Measurements from ENCODE around the gene ZBTB21.

ZBTB21 gene

DNA sequence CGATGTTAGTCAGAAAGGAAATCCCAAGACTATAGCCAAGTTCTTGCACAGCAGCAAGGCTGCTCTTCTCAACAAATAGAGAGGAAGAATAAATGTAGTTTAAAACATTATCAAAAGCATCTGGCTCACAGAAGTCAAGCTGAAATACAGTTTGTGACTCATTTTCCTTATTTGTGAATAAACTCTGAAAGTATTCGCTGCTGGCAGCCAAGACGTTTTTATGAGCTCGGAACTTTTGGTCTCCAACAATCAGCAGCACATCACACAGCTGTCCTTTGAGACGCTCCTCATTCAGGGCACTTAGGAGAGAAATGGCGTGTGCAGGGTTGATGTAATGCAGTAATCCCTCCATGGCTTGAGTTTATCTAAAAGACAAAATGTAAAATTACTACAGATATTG is 16.4 kb downstream of the ZBTB21 start:
- Histone ChIP-seq H3K36me3 (ENCODE audit: control insufficient read depth, insufficient read depth, low read length) (peaks cover 2% of the 10 kb centered on the region; the same call in 1 of the 2 replicates), H3K4me3 (ENCODE audit: low read length) (no peak overlapping the region), H3K27me3 (ENCODE audit: control insufficient read depth, insufficient read depth, low read length) (no peaks in the 10 kb centered on the region), H3K4me1 (ENCODE audit: control insufficient read depth, insufficient read depth, low read length) (no peaks in the 10 kb centered on the region), H3K9me3 (ENCODE audit: control insufficient read depth, insufficient read depth, low read length) (no peaks in the 10 kb centered on the region), H3K27ac (ENCODE audit: low read length) (no peak overlapping the region)
- no CpG with 5 or more reads among the region's 6 CpGs for WGBS (ENCODE audit: insufficient coverage, insufficient read length)
- no peak for DNase-seq (ENCODE audit: low read depth, low spot score)

DNA sequence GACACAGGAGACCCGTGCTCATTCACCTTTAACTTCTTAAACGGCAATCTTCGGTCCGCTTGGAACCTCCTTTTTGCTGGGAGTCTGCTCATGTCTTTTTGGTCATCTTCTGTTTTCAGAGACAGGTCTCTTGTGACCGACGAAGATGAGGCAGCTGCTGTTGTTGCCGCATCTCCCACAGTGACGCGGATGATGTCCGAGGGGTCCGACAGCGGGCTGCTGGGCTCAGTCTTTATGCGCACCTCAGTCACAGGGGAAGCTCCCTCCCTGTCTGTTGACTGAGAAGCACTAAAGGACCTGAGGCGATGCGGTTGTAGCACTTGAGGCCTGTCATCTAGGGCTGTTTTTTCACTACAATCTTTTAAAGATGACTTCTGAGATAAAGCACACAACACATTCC is 17.6 kb downstream of the ZBTB21 start:
- Histone ChIP-seq H3K36me3 (ENCODE audit: control insufficient read depth, insufficient read depth, low read length) (peaks cover 2% of the 10 kb centered on the region; the same call in 1 of the 2 replicates), H3K27me3 (ENCODE audit: control insufficient read depth, insufficient read depth, low read length) (no peaks in the 10 kb centered on the region), H3K4me3 (ENCODE audit: low read length) (no peak overlapping the region), H3K4me1 (ENCODE audit: control insufficient read depth, insufficient read depth, low read length) (no peaks in the 10 kb centered on the region), H3K9me3 (ENCODE audit: control insufficient read depth, insufficient read depth, low read length) (no peaks in the 10 kb centered on the region), H3K27ac (ENCODE audit: low read length) (no peak overlapping the region)
- WGBS (ENCODE audit: insufficient coverage, insufficient read length) = no CpG with 5 or more reads among the region's 15 CpGs
- no peak for DNase-seq (ENCODE audit: low read depth, low spot score)

DNA sequence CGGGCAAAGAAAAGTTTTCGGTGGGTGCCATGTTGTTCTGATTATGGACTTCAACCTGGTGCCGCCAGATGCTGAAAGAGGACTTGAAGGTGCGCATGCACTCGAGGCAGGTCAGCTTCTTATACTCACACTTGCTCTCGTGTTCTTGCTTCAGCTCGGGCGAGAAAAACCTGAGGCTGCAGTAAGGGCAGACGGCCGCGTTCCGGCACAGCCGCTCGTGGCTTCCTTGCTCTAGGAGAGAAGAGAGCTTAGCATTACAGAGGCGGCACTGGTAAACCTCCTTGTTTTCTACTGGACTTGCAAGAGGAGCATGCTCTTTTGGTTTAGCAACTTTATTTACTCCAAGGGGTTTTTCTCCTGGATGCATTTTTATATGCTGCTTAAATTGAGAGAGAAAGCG is 18.5 kb downstream of the ZBTB21 start:
- Histone ChIP-seq H3K4me1 (ENCODE audit: control insufficient read depth, insufficient read depth, low read length) (no peaks in the 10 kb centered on the region), H3K4me3 (ENCODE audit: low read length) (no peak overlapping the region), H3K36me3 (ENCODE audit: control insufficient read depth, insufficient read depth, low read length) (peaks cover 2% of the 10 kb centered on the region; the same call in 1 of the 2 replicates), H3K27me3 (ENCODE audit: control insufficient read depth, insufficient read depth, low read length) (no peaks in the 10 kb centered on the region), H3K27ac (ENCODE audit: low read length) (no peak overlapping the region), H3K9me3 (ENCODE audit: control insufficient read depth, insufficient read depth, low read length) (no peaks in the 10 kb centered on the region)
- WGBS (ENCODE audit: insufficient coverage, insufficient read length) = no CpG with 5 or more reads among the region's 16 CpGs
- DNase-seq (ENCODE audit: low read depth, low spot score) = no peak

DNA sequence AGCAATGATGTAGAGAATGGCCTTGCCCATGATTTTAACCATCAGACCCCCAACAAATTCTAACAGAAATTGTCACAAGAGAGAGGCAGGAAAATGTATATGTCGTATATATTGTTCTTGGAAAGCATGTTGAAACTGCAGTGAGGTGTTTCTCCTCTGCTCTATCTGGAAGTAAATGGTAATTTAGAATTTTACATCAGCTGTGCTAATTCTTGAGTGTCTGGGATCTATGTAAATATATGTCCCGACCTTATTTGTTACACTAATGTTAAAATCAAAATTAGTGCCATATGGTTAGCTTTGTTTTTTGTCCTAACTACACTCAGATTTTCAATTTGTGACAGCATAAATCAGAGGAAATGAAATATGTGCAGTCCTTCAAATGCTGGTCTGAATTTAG is 20.5 kb downstream of the ZBTB21 start:
- H3K9me3 ChIP-seq (ENCODE audit: control insufficient read depth, insufficient read depth, low read length) = no peaks in the 10 kb centered on the region
- H3K4me3 ChIP-seq (ENCODE audit: low read length) = no peak overlapping the region
- H3K36me3 ChIP-seq (ENCODE audit: control insufficient read depth, insufficient read depth, low read length) = peaks cover 2% of the 10 kb centered on the region; the same call in 1 of the 2 replicates
- no CpG with 5 or more reads among the region's 2 CpGs for WGBS (ENCODE audit: insufficient coverage, insufficient read length)
- no peaks in the 10 kb centered on the region for H3K4me1 ChIP-seq (ENCODE audit: control insufficient read depth, insufficient read depth, low read length)
- no peaks in the 10 kb centered on the region for H3K27me3 ChIP-seq (ENCODE audit: control insufficient read depth, insufficient read depth, low read length)
- H3K27ac ChIP-seq (ENCODE audit: low read length) = no peak overlapping the region
- no peak for DNase-seq (ENCODE audit: low read depth, low spot score)

DNA sequence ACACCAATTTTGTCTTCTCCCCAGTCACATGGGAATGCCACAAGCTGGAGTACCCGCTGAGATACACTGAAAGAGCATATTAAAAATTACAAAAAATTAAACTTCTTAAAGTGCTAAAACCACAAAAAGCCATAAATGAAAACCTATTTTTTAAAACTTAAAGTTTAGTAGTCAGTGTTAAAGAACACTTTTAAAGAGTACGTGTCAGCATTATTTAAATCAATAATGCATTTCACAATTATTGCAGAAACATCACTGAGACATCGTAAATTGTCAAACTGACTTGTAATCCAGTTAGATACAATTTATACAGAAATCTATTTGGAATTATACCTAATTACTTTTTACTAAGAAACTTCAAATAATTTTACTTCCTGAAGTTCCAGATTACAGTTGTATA is 22.9 kb downstream of the ZBTB21 start:
- Histone ChIP-seq H3K36me3 (ENCODE audit: control insufficient read depth, insufficient read depth, low read length) (0 out of 2 replicates have a peak, but pooled peaks cover 2% of the 10 kb centered on the region), H3K4me3 (ENCODE audit: low read length) (no peak overlapping the region)
- no CpG with 5 or more reads among the region's 3 CpGs for WGBS (ENCODE audit: insufficient coverage, insufficient read length)

DNA sequence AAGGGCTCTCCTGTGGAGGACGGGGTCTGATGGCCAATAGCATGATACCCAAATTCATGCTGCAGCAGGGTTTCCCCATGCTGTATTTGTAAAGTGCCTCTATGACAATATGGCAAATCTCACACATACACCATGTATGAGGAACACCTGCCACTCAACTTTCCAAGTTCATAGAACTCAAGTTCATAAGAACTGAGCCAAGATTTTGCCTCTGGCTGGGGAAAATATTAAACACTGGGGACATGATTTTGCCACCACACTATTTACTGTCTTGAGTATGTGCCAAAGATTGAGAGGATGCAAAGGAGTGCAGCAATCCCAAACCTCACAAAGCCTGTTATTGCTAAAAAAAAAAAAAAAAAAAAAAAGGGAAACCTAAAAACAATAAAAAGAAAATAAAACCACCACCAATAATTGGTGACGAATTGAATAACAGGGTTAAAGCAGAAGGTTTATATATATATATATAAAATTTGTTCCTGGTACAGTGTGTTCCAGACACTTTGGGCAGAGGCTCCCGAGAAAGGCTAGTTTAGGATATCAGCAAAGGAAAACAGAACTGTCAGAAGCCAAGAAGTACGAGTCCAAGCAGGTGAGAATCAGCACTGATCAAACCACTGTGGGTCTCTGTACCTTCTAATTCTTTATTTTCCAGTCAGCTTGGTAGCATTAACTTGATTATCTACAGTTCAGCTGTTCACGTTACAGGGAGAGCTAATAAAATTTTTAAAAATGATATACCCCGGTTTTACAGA is 24.3 kb downstream of the ZBTB21 start:
- Histone ChIP-seq H3K27me3 (ENCODE audit: control insufficient read depth, insufficient read depth, low read length) (no peaks in the 10 kb centered on the region), H3K4me1 (ENCODE audit: control insufficient read depth, insufficient read depth, low read length) (no peaks in the 10 kb centered on the region), H3K9me3 (ENCODE audit: control insufficient read depth, insufficient read depth, low read length) (no peaks in the 10 kb centered on the region), H3K4me3 (ENCODE audit: low read length) (no peak overlapping the region), H3K27ac (ENCODE audit: low read length) (no peak overlapping the region), H3K36me3 (ENCODE audit: control insufficient read depth, insufficient read depth, low read length) (no peaks in the 10 kb centered on the region)
- WGBS (ENCODE audit: insufficient coverage, insufficient read length) = no CpG with 5 or more reads among the region's 6 CpGs
- no peak for DNase-seq (ENCODE audit: low read depth, low spot score)

More for the DNA sequence above, 22.9 kb downstream of the ZBTB21 start:
- Histone ChIP-seq H3K9me3 (ENCODE audit: control insufficient read depth, insufficient read depth, low read length) (no peaks in the 10 kb centered on the region), H3K4me1 (ENCODE audit: control insufficient read depth, insufficient read depth, low read length) (no peaks in the 10 kb centered on the region), H3K27me3 (ENCODE audit: control insufficient read depth, insufficient read depth, low read length) (no peaks in the 10 kb centered on the region), H3K27ac (ENCODE audit: low read length) (no peak overlapping the region)
- no peak for DNase-seq (ENCODE audit: low read depth, low spot score)

DNA sequence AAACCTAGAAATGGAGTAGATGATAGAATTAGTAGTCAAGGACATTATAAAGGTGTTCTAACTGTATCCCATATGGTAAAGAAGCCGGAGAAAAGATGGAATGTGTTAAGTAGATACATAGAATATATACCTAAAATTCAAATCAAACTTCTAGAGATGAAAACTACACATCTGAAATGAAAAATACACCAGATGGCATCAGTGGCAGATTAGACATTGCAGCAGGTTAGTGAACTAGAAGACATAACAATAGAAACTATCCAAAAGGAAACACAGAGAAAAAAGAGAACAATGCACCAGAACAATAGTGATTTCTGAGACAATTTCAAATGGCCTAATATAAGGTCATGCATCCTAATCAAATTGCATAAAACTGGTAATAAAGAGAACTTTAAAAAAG is 26.9 kb downstream of the ZBTB21 start:
- DNase-seq (ENCODE audit: low read depth, low spot score) = no peak
- no peaks in the 10 kb centered on the region for H3K36me3 ChIP-seq (ENCODE audit: control insufficient read depth, insufficient read depth, low read length)
- no peaks in the 10 kb centered on the region for H3K27me3 ChIP-seq (ENCODE audit: control insufficient read depth, insufficient read depth, low read length)
- H3K4me3 ChIP-seq (ENCODE audit: low read length) = no peak overlapping the region
- H3K4me1 ChIP-seq (ENCODE audit: control insufficient read depth, insufficient read depth, low read length) = no peaks in the 10 kb centered on the region
- no CpG with 5 or more reads among the region's 1 CpG for WGBS (ENCODE audit: insufficient coverage, insufficient read length)
- H3K9me3 ChIP-seq (ENCODE audit: control insufficient read depth, insufficient read depth, low read length) = no peaks in the 10 kb centered on the region
- no peak overlapping the region for H3K27ac ChIP-seq (ENCODE audit: low read length)

DNA sequence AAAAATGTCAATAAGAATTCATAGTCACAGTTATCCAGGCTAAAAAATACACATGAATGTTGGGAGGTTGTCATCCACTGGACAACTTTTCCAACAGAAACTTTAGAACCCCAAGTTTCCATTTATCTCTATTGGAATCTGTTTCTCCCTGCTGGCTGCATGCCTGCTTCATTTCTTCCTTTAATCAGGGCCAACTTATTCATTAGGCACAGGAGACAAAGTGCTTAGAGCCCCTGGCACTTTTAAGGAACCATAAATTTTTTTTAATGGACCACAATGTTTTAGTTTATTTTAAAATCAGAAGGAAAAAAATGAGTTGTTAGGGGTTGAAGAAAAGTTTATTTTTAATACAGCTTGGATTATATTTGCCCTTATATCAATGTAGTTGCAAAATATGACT is 29.6 kb downstream of the ZBTB21 start:
- no peaks in the 10 kb centered on the region for H3K9me3 ChIP-seq (ENCODE audit: control insufficient read depth, insufficient read depth, low read length)
- no peaks in the 10 kb centered on the region for H3K4me1 ChIP-seq (ENCODE audit: control insufficient read depth, insufficient read depth, low read length)
- no peak overlapping the region for H3K4me3 ChIP-seq (ENCODE audit: low read length)
- no peaks in the 10 kb centered on the region for H3K36me3 ChIP-seq (ENCODE audit: control insufficient read depth, insufficient read depth, low read length)
- no peak overlapping the region for H3K27ac ChIP-seq (ENCODE audit: low read length)
- no peak for DNase-seq (ENCODE audit: low read depth, low spot score)
- H3K27me3 ChIP-seq (ENCODE audit: control insufficient read depth, insufficient read depth, low read length) = no peaks in the 10 kb centered on the region

DNA sequence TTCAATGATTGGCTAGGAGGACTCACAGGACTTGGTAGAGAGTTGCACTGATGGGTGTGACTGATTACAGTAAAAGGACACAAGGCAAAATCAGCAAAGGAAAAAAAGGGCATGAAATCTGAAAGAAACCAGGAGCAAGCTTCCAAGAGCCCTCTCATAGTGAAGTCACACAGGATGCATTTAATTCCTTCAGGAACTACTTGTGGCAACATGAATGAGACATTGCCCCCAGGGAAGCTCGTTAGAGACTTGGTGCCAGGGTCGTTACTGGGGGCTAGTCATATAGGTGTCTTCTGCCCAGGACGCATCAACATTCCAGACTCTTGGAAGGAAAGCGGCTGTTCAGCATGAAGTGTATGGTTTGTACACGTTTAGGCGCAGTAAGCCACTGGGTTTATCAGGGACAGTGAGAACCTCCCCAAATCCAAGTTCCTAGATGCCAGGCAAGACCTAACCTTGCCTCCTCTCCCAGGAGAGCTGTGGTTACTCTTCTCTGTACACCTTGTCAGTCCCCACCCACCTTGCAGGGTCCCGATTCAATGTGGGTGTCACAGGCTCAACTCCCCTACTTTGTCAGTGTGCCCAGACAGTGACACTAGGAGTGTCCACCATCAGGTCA is 30.3 kb downstream of the ZBTB21 start:
- no peaks in the 10 kb centered on the region for H3K36me3 ChIP-seq (ENCODE audit: control insufficient read depth, insufficient read depth, low read length)
- H3K9me3 ChIP-seq (ENCODE audit: control insufficient read depth, insufficient read depth, low read length) = no peaks in the 10 kb centered on the region
- H3K4me3 ChIP-seq (ENCODE audit: low read length) = no peak overlapping the region
- WGBS (ENCODE audit: insufficient coverage, insufficient read length) = no CpG with 5 or more reads among the region's 7 CpGs
- no peaks in the 10 kb centered on the region for H3K27me3 ChIP-seq (ENCODE audit: control insufficient read depth, insufficient read depth, low read length)
- no peak overlapping the region for H3K27ac ChIP-seq (ENCODE audit: low read length)
- H3K4me1 ChIP-seq (ENCODE audit: control insufficient read depth, insufficient read depth, low read length) = no peaks in the 10 kb centered on the region
- no peak for DNase-seq (ENCODE audit: low read depth, low spot score)

DNA sequence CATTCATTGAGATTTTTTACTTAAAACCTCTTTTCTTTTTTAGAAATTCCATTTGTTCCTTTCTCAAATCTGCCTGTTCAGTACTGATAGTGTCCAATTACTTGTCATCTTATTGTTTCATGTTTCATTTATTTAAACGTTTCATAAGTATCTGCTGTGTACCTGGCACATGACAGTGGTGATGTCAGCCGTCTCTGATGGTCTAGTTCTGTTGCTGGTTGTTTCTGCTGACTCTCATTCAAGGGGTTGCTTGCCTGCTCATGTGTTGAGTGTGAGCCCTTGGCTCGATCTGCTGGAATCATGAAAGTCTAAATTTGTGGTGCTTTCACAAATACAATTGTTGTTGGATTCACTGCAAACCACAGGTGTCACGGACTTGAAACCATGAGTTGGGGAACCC is 30.8 kb downstream of the ZBTB21 start:
- H3K4me3 ChIP-seq (ENCODE audit: low read length) = no peak overlapping the region
- H3K9me3 ChIP-seq (ENCODE audit: control insufficient read depth, insufficient read depth, low read length) = no peaks in the 10 kb centered on the region
- no peaks in the 10 kb centered on the region for H3K4me1 ChIP-seq (ENCODE audit: control insufficient read depth, insufficient read depth, low read length)
- no peak for DNase-seq (ENCODE audit: low read depth, low spot score)
- H3K27me3 ChIP-seq (ENCODE audit: control insufficient read depth, insufficient read depth, low read length) = no peaks in the 10 kb centered on the region
- no peaks in the 10 kb centered on the region for H3K36me3 ChIP-seq (ENCODE audit: control insufficient read depth, insufficient read depth, low read length)
- no CpG with 5 or more reads among the region's 4 CpGs for WGBS (ENCODE audit: insufficient coverage, insufficient read length)
- H3K27ac ChIP-seq (ENCODE audit: low read length) = no peak overlapping the region

Measured in iPS DF 6.9 (cell line).